ENCODE data around the gene D2HGDH. TPM values are rescaled to one million over a fixed set of nuclear protein-coding genes. Genes with fewer than 3 reads are reported as not detected.

Gene D2HGDH
- total and polyA plus RNA-seq, 2 of the 8 experiments (the other 6 are each of a cell fraction or from before 2014, with no cell fraction given) = 3.4 to 8.1 TPM

- no peak for TF ChIP-seq NANOG (IDR thresholded peaks at IDR 0.05; ENCODE audit: insufficient read depth, low read depth, low read length, poor library complexity, severe bottlenecking)
- no peak for TF ChIP-seq KDM1A (IDR thresholded peaks at IDR 0.05; ENCODE audit: borderline replicate concordance, low read length)
- TF ChIP-seq NRF1 (IDR thresholded peaks at IDR 0.05; ENCODE audit: low read depth, low read length) = peak; percentile 73
- TF ChIP-seq BRCA1 (IDR thresholded peaks at IDR 0.05; ENCODE audit: low read depth, low read length) = no peak
- no peak for TF ChIP-seq SP2 (IDR thresholded peaks at IDR 0.05; ENCODE audit: low read length)
- no peak for TF ChIP-seq FOSL1 (IDR thresholded peaks at IDR 0.05; ENCODE audit: insufficient read depth, low read depth, low read length)
- TF ChIP-seq RNF2 (IDR thresholded peaks at IDR 0.05; ENCODE audit: borderline replicate concordance, low read depth, low read length, missing control alignments, poor library complexity, severe bottlenecking) = no peak
- TF ChIP-seq ATF2 (IDR thresholded peaks at IDR 0.05; ENCODE audit: low read length) = no peak
- peak; percentile 95 for TF ChIP-seq CREB1 (IDR thresholded peaks at IDR 0.05)
- TF ChIP-seq MAFK (IDR thresholded peaks at IDR 0.05; ENCODE audit: low read depth, low read length) = no peak
- TF ChIP-seq MAX (IDR thresholded peaks at IDR 0.05) = peak; percentile 72; the same call in 1 of the 2 replicates
- peak in 1 of 2 experiments; percentile 52; a peak in 1 of 4 replicates for TF ChIP-seq HDAC2 (IDR thresholded peaks at IDR 0.05; ENCODE audit: borderline replicate concordance in 1 of 2, low read depth in 2 of 2, low read length in 2 of 2)
- peak; percentile 97 for TF ChIP-seq PHF8 (conservative IDR thresholded peaks at IDR 0.05; ENCODE audit: low read depth, low read length)
- no peak for TF ChIP-seq ZNF274 (IDR thresholded peaks at IDR 0.05; ENCODE audit: borderline replicate concordance, extremely low read depth, low read length)
- TF ChIP-seq JUN (IDR thresholded peaks at IDR 0.05; ENCODE audit: low read depth, low read length) = no peak
- peak; percentile 89 for TF ChIP-seq POLR2A (IDR thresholded peaks at IDR 0.05; ENCODE audit: control extremely low read depth in 1 of 2, low read depth in 2 of 2, low read length in 2 of 2)
- TF ChIP-seq CEBPB (IDR thresholded peaks at IDR 0.05; ENCODE audit: low read depth, low read length) = no peak
- TF ChIP-seq EP300 (IDR thresholded peaks at IDR 0.05; ENCODE audit: borderline replicate concordance in 1 of 2, low read depth in 2 of 2, low read length in 2 of 2) = peak in 1 of 2 experiments; percentile 15; a peak in 1 of 3 replicates
- no peak for TF ChIP-seq GABPA (IDR thresholded peaks at IDR 0.05; ENCODE audit: borderline replicate concordance, insufficient read depth, low read length)
- TF ChIP-seq RAD21 (IDR thresholded peaks at IDR 0.05 in 1 of 2, conservative IDR thresholded peaks at IDR 0.05 in 1 of 2; ENCODE audit: low read depth in 2 of 2, low read length in 2 of 2) = no peak
- no peak; the same call in 1 of the 2 replicates for TF ChIP-seq SUZ12 (IDR thresholded peaks at IDR 0.05; ENCODE audit: low read length)
Observed at GRCh38 chr2:241686650-241687425, 47.6 kb upstream of the D2HGDH start, which contains the start of gene DTYMK (continued).
